NCI-H345 treated with DMSO at 0.1 percent for 48 hours (cell line): ENCODE results near the gene CPSF6.

Experiments
- DNase-seq: peaks from one replicate; lab custom pipeline; 2025; ENCODE audit not compliant: unreplicated experiment; lab: John Stamatoyannopoulos, UW

The CPSF6 gene

GRCh38 chr12:69318225-69318624 lies 78.9 kb downstream of the CPSF6 start:
- DNase-seq = no peak

- DNase-seq = no peak
Observed at GRCh38 chr12:69321351-69321750, 82.0 kb downstream of the CPSF6 start.
